Measurements from ENCODE around the gene DGKB.

DNA sequence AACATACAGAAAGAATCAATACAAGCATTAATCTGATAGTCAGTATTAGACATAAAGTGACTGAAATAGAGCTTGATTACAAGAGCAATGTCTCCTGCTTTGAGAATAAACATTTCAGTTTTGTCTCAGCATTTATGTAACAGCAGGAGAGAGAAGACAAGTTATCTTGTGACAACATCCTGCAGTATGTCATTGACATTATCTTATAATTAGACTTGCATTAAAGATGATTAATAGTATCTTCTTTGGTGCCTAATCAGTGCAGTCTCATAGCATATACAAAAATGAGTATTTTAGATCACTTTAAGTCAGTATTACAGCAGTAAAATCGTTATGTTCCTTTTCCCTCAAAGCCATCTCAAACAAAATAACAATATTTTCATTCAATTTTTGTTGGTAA, 477.0 kb downstream of the DGKB start:
- TF ChIP-seq CTCF (IDR thresholded peaks at IDR 0.05; ENCODE audit: poor library complexity), result no peak
- no peak for TF ChIP-seq EZH2 (IDR thresholded peaks at IDR 0.05; ENCODE audit: borderline replicate concordance)
- TF ChIP-seq EZH2phosphoT487 (IDR thresholded peaks at IDR 0.05; ENCODE audit: low read depth, severe bottlenecking, unreplicated experiment), result no peak
